Neural progenitor cell (in vitro differentiated cells): ENCODE data around the gene CUBN.

ENCODE experiments used
- CTCF ChIP-seq: fragments of 200-600 bp; sonication (generic); IDR thresholded peaks from 2 replicates; pipeline ENCODE4 v1.5.1; 2017; ENCODE audit warnings: antibody characterized with exemption, mild to moderate bottlenecking
- EZH2 ChIP-seq: fragments of 200-600 bp; sonication (generic); IDR thresholded peaks from 2 replicates; pipeline ENCODE4 v1.6.1; 2017; ENCODE audit warnings: antibody characterized with exemption, mild to moderate bottlenecking, moderate library complexity

DNA sequence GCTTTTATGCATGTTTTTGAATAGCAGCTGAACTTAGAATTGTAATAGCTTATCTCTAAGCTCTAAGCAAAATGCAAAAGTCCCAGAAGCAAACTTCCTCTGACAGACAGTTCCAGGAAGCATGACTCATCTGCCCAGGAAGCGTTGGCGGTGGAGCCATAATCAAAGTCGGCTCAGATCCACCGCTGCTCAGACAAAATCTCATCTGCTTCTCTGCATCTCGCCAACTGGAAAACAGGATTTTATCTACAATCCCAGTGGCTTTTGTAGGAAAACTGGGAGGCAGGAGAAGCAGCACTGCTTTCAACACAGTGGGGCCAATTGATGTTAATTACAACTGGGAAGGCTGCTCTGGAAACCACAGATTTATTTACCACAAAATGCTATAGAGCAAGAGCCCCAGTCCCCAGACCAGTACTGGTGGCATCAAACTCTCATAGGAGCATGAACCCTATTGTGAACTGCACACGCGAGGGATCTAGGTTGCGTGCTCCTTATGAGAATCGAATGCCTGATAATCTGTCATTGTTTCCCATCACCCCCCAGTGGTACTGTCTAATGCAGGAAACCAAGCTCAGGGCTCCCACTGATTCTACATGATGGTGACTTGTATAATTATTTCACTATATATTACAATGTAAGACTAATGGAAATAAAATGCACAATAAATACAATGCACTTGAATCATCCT is 99.9 kb downstream of the CUBN start:
- no peak for TF ChIP-seq CTCF
- TF ChIP-seq EZH2, result no peak
